H1 (cell line): ENCODE measurements around the gene DUXA. TPM values are rescaled to one million over a fixed set of nuclear protein-coding genes. Genes with fewer than 3 reads are reported as not detected.
A peak's percentile ranks its signal among the peaks of the same experiment; 100 is the strongest.

Experiments used
- ASH2L ChIP-seq: fragments of 200-600, 300-600 bp; sonication (generic); IDR thresholded peaks from one replicate; pipeline ENCODE4 v1.7.1; 2017; ENCODE audit warnings: low read length
- BACH1 ChIP-seq: IDR thresholded peaks from 2 replicates; pipeline ENCODE4 v1.6.1; 2012; ENCODE audit warnings: low read length, improper control_type of control experiment
- BCL11A ChIP-seq, 2 experiments: IDR thresholded peaks; one replicate each; pipeline ENCODE4 v1.6.1; 2011; ENCODE audit warnings: low read depth in 2 of 2, low read length in 2 of 2, mild to moderate bottlenecking in 2 of 2
- BRCA1 ChIP-seq: IDR thresholded peaks from 2 replicates; pipeline ENCODE4 v1.6.1; 2012; ENCODE audit warnings: low read depth, low read length, improper control_type of control experiment
- CBX5 ChIP-seq: fragments of 300-800, 300-1000 bp; sonication (generic); IDR thresholded peaks from 2 replicates; pipeline ENCODE4 v1.7.1; 2016; ENCODE audit warnings: antibody characterized with exemption, low read length, low read depth
- CBX8 ChIP-seq: fragments of 300-800, 300-1000 bp; sonication (generic); IDR thresholded peaks from 2 replicates; pipeline ENCODE4 v1.7.1; 2016; ENCODE audit warnings: low read depth, low read length, borderline replicate concordance
- CREB1 ChIP-seq: IDR thresholded peaks from 2 replicates; pipeline ENCODE4 v1.6.1; 2012; ENCODE audit warnings: inconsistent platforms
- CTBP2 ChIP-seq: IDR thresholded peaks from 2 replicates; pipeline ENCODE4 v1.7.0; 2011; ENCODE audit warnings: borderline replicate concordance, mild to moderate bottlenecking, moderate library complexity, mixed read lengths, low read length; ENCODE audit not compliant: insufficient read depth, insufficient read length
- GABPA ChIP-seq: IDR thresholded peaks from 2 replicates; pipeline ENCODE4 v1.6.1; 2011; ENCODE audit warnings: mild to moderate bottlenecking, low read length, moderate library complexity, borderline replicate concordance; ENCODE audit not compliant: insufficient read depth
- HDAC2 ChIP-seq, 2 experiments: fragments of 300-600 bp in 1 of 2; sonication (generic) in 1 of 2; IDR thresholded peaks; 2 replicates each; pipeline ENCODE4 v1.6.1; 2011 to 2012; ENCODE audit warnings: low read depth in 2 of 2, low read length in 2 of 2, mild to moderate bottlenecking in 2 of 2, moderate library complexity in 2 of 2, borderline replicate concordance in 1 of 2, inconsistent platforms in 1 of 2
- HDAC6 ChIP-seq: IDR thresholded peaks from one replicate; pipeline ENCODE4 v1.7.1; 2012; ENCODE audit warnings: low read depth, mild to moderate bottlenecking, inconsistent platforms, low read length, moderate library complexity
- JUND ChIP-seq: IDR thresholded peaks from 2 replicates; pipeline ENCODE4 v1.6.1; 2011; ENCODE audit warnings: mild to moderate bottlenecking, improper control_type of control experiment, low read length
- KDM5A ChIP-seq: fragments of 200-600 bp; IDR thresholded peaks from 2 replicates; pipeline ENCODE4 v1.7.1; 2012; ENCODE audit warnings: mild to moderate bottlenecking, low read length, inconsistent platforms, mixed read lengths
- PHF8 ChIP-seq: fragments of 200-600 bp; sonication (generic); conservative IDR thresholded peaks from 2 replicates; pipeline ENCODE4 v1.7.1; 2012; ENCODE audit warnings: low read depth, mild to moderate bottlenecking, inconsistent platforms, low read length, moderate library complexity
- POU5F1 ChIP-seq: IDR thresholded peaks from 2 replicates; pipeline ENCODE4 v1.6.1; 2011; ENCODE audit warnings: low read depth, mild to moderate bottlenecking, low read length, moderate library complexity
- RXRA ChIP-seq: IDR thresholded peaks from 2 replicates; pipeline ENCODE4 v1.6.1; 2011; ENCODE audit warnings: low read depth, mild to moderate bottlenecking, low read length, moderate library complexity; ENCODE audit not compliant: insufficient read depth
- SAP30 ChIP-seq: fragments of 300-600 bp; sonication (generic); IDR thresholded peaks from 2 replicates; pipeline ENCODE4 v1.7.1; 2012; ENCODE audit warnings: low read length, moderate library complexity, mild to moderate bottlenecking, inconsistent platforms; ENCODE audit not compliant: insufficient read depth, insufficient replicate concordance
- SP4 ChIP-seq: IDR thresholded peaks from 2 replicates; pipeline ENCODE4 v1.6.1; 2012; ENCODE audit warnings: low read length, inconsistent platforms
- SRF ChIP-seq: IDR thresholded peaks from 2 replicates; pipeline ENCODE4 v1.6.1; 2011; ENCODE audit warnings: mild to moderate bottlenecking, low read depth, low read length, moderate library complexity
- TAF7 ChIP-seq: optimal IDR thresholded peaks from 2 replicates; pipeline ENCODE3; 2011; ENCODE audit warnings: low read depth, mild to moderate bottlenecking, inconsistent platforms, low read length, moderate library complexity, borderline replicate concordance
- TCF12 ChIP-seq: IDR thresholded peaks from 2 replicates; pipeline ENCODE4 v1.6.1; 2011; ENCODE audit warnings: low read depth, mild to moderate bottlenecking, low read length
- TEAD4 ChIP-seq: IDR thresholded peaks from 2 replicates; pipeline ENCODE4 v1.6.1; 2012; ENCODE audit warnings: low read depth, low read length, inconsistent platforms, mixed read lengths
- ZNF274 ChIP-seq: IDR thresholded peaks from 2 replicates; pipeline ENCODE4 v1.7.0; 2012; ENCODE audit warnings: low read length, borderline replicate concordance; ENCODE audit errors: extremely low read depth
- polyA plus RNA-seq, 7 experiments: library from polyadenylated mRNA; depleted of rRNA in 3 of 7; stranded (reverse) in 5 of 7; unstranded in 2 of 7; fragments of >200 nt in 5 of 7; fragments of 200-250 nt in 2 of 7; gene quantifications; 1 replicate in 5 of 7; 2 replicates in 1 of 7; 4 replicates in 1 of 7; pipeline versions ENCODE4 v1.2.1 to v1.2.3, GENCODE V29; 2011 to 2013; ENCODE audit warnings: missing spikeins in 2 of 7, mixed read lengths in 2 of 7
- total RNA-seq: library from RNA; stranded (reverse); fragmentation: NEBNext Ultra II Directional; extraction: Animal tissue kit (Norgen Biotek cat#: 25700); gene quantifications from 2 replicates; pipeline ENCODE4 v1.2.1, GENCODE V29; 2021
- TF ChIP-seq, protein P1 (sequence below): IDR thresholded peaks from 2 replicates; pipeline ENCODE4 v1.6.1; 2012; ENCODE audit warnings: inconsistent platforms

DUXA gene
- total and polyA plus RNA-seq, 2 of the 8 experiments (the other 6 are each of a cell fraction or from before 2014, with no cell fraction given), result not detected

DNA sequence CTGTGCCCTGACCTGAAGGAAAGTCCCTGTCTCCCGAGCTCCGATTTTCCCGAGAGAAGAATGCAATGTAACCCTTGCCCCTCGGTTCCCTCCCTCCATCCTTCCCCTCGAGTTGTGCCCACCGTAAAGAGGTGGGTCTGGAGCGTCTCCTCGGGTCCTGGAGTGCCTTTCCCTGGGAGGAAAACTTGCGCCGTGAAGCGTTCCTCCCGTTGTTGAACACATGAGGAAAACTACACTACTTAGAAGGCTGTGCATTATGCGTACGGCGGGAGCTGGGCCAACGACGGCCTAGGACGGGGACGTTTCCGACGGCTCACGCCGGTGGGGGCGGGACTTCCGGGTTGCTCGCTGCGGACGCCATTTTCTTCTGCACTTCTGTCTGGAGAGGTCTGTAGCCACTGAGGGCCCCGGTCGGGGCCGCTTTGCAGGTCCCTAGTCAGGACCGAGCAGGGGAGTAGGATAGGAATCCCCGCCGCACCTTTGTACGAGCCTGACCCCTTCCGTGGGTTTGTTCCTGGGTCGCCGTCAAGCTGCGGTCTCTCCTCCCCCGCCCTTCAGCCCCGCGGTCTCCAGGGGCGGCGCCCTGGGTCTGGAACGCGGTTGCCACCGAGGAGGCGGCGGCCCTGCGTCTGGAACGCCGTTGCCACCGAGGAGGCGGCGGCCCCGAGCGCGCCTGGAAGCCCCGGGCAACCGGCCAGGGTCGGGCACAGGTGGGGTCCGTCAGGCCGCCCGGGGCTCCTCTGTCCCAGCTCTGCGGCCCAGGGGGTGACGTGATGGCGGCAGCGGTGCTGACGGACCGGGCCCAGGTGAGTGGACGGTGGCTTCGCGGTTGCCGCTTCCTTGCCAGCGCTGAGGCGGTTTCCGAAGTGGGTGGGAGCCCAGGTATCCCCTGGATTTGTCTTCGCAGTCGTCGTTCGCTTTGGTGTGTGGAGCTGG lies 24.1 kb upstream of the DUXA start, which contains the start of gene ZNF264 (continued):
- no peak for TF ChIP-seq CTBP2
- peak; percentile 72 for TF ChIP-seq PHF8
- TF ChIP-seq HDAC6, result no peak
- TF ChIP-seq HDAC2 (IDR thresholded peaks at IDR 0.05; ENCODE audit: borderline replicate concordance in 1 of 2, low read depth in 2 of 2, low read length in 2 of 2), result peak in 1 of 2 experiments; percentile 59; a peak in 1 of 4 replicates
- TF ChIP-seq SAP30, result no peak
- TF ChIP-seq ZNF274, result no peak
- TF ChIP-seq JUND, result no peak
- no peak for TF ChIP-seq TEAD4
- no peak for TF ChIP-seq TCF12
- no peak for TF ChIP-seq BACH1
- no peak for TF ChIP-seq KDM5A
- TF ChIP-seq CBX5, result no peak
- peak; percentile 88 for TF ChIP-seq ASH2L
- TF ChIP-seq BRCA1, result no peak
- no peak for TF ChIP-seq CBX8
- TF ChIP-seq CREB1, result no peak
- TF ChIP-seq POU5F1, result no peak
- TF ChIP-seq RXRA, result no peak
- TF ChIP-seq SP4, result no peak
- no peak for TF ChIP-seq BCL11A (IDR thresholded peaks at IDR 0.05; ENCODE audit: low read depth in 2 of 2, low read length in 2 of 2)
- TF ChIP-seq, protein P1, sequence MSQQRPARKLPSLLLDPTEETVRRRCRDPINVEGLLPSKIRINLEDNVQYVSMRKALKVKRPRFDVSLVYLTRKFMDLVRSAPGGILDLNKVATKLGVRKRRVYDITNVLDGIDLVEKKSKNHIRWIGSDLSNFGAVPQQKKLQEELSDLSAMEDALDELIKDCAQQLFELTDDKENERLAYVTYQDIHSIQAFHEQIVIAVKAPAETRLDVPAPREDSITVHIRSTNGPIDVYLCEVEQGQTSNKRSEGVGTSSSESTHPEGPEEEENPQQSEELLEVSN, result peak; percentile 72; the same call in 1 of the 2 replicates
- TF ChIP-seq TAF7, result no peak
- peak; percentile 87; the same call in 1 of the 2 replicates for TF ChIP-seq GABPA
- no peak for TF ChIP-seq SRF
